Cardiac muscle cell (in vitro differentiated cells and primary cell): ENCODE results near the gene ADGRL2. TPM values are rescaled to one million over a fixed set of nuclear protein-coding genes. Genes with fewer than 3 reads are reported as not detected.

Experiments used
- DNase-seq, 2 donors: peaks; one replicate each; pipeline versions ENCODE4 v3.0.0 to v3.0.0-alpha.2; 2010 to 2017; ENCODE audit warnings: low read depth in 1 of 2, low spot score in 1 of 2
- H3K27ac ChIP-seq: fragments of 200-600 bp; sonication (generic); 2 replicates; pipeline ENCODE4 v1.5.1; 2016
- H3K27me3 ChIP-seq: fragments of 200-600 bp; sonication (generic); 2 replicates; pipeline ENCODE4 v1.6.0; 2016; ENCODE audit warnings: control low read depth
- H3K36me3 ChIP-seq: fragments of 200-600 bp; sonication (generic); 2 replicates; pipeline ENCODE4 v1.5.1; 2016; ENCODE audit warnings: control low read depth
- H3K4me1 ChIP-seq: fragments of 200-600 bp; sonication (generic); 2 replicates; pipeline ENCODE4 v1.8.1; 2017; ENCODE audit warnings: low read depth, mild to moderate bottlenecking, mixed run types
- H3K4me3 ChIP-seq: fragments of 200-600 bp; sonication (generic); 2 replicates; pipeline ENCODE4 v1.5.1; 2016; ENCODE audit warnings: mild to moderate bottlenecking
- H3K9me3 ChIP-seq: fragments of 200-600 bp; sonication (generic); 2 replicates; pipeline ENCODE4 v1.5.1; 2017; ENCODE audit warnings: low read depth, mild to moderate bottlenecking, control low read depth
- CTCF ChIP-seq: IDR thresholded peaks from 2 replicates; pipeline ENCODE4 v1.5.1; 2012; ENCODE audit warnings: low read depth, mild to moderate bottlenecking, low read length
- polyA plus RNA-seq: library from polyadenylated mRNA; unstranded; fragments of >200 nt; fragmentation: Nextera tagmentation; extraction: Ambion mirVana; gene quantifications from 2 replicates; pipeline ENCODE4 v1.2.1, GENCODE V29; 2016
- total RNA-seq: library from RNA; depleted of rRNA; stranded (reverse); fragments of >200 nt; gene quantifications from 2 replicates; pipeline ENCODE4 v1.2.3, GENCODE V29; 2016

ADGRL2 gene
- total and polyA plus RNA-seq, 2 experiments from 2014 or later, result 34.1 to 70.3 TPM

DNA sequence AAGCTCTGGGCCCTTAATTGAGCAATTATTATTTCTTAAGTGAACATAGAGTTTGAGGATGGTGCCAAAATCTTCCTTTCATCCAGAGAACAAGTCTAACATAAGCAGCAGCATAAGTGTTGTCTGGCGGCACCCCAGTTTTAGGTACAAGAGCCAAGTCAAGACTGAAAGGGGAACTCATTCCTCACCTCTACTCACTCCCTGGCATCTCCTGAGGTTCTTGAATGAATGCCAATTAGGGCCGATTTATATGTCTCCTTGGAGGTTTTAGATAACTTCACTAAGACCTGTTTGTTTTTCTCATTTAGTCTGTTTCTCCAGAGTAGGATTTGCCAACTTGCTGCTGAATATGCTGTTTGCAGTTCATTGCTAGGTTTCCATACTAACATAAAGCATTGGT, 42.6 kb upstream of the ADGRL2 start:
- H3K27ac ChIP-seq, result no peak overlapping the region
- H3K4me3 ChIP-seq, result no peak overlapping the region
- no peaks in the 10 kb centered on the region for H3K36me3 ChIP-seq
- H3K9me3 ChIP-seq, result no peaks in the 10 kb centered on the region
- H3K27me3 ChIP-seq, result no peaks in the 10 kb centered on the region
- TF ChIP-seq CTCF, result no peak
- no peaks in the 10 kb centered on the region for H3K4me1 ChIP-seq
- peak in 1 of 2 donors; percentile 7 for DNase-seq

GRCh38 chr1:81760477-81761097, 40.1 kb upstream of the ADGRL2 start:
- Histone ChIP-seq H3K4me3 (no peak overlapping the region), H3K4me1 (no peaks in the 10 kb centered on the region), H3K36me3 (no peaks in the 10 kb centered on the region), H3K9me3 (no peaks in the 10 kb centered on the region), H3K27ac (no peak overlapping the region), H3K27me3 (no peaks in the 10 kb centered on the region)
- peak; percentile 14 to 61 for DNase-seq
- peak; percentile 45 for TF ChIP-seq CTCF

GRCh38 chr1:81775510-81775909, 25.2 kb upstream of the ADGRL2 start:
- DNase-seq, result no peak
- Histone ChIP-seq H3K27me3 (no peaks in the 10 kb centered on the region), H3K4me3 (no peak overlapping the region), H3K36me3 (no peaks in the 10 kb centered on the region), H3K27ac (no peak overlapping the region), H3K4me1 (no peaks in the 10 kb centered on the region), H3K9me3 (no peaks in the 10 kb centered on the region)
- TF ChIP-seq CTCF, result no peak

DNA sequence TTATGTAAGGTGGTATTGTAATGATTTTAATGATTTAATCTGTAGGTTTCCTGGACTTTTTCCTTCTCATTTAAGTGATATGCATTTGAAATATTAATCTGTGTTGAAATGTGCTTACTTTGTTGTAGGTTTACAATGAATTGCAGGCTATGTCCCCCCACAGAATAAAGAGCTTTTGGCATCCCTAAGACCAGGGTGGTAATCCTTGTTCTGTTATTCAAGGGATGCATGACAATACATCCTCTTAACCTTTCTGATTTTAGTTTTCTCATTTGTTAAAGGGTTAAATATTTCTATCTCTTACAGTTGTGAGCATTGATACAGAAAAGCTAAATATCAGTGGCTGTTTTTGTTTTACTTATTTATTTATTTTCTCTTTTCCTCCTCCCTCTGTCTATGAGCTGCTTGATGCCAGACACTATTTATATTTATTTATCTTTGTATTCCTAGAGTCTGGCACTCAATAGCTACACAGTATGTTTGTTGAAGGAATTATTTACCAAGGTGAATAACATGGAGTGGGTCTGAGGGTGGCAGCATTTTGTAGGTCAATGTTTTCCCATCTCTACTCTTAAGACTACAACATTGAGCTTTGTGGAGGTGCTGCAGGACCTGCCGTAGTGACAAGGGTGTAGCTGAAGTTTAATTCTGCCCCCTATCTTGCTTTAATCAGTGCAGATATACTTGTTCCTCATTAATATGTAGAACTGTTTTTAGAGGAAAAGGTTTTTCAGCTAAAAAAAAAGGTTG, 19.9 kb upstream of the ADGRL2 start:
- H3K4me3 ChIP-seq, result no peak overlapping the region
- DNase-seq, result no peak
- no peak overlapping the region for H3K27ac ChIP-seq
- no peaks in the 10 kb centered on the region for H3K36me3 ChIP-seq
- H3K27me3 ChIP-seq, result no peaks in the 10 kb centered on the region
- H3K9me3 ChIP-seq, result no peaks in the 10 kb centered on the region
- H3K4me1 ChIP-seq, result no peaks in the 10 kb centered on the region
- TF ChIP-seq CTCF, result no peak

DNA sequence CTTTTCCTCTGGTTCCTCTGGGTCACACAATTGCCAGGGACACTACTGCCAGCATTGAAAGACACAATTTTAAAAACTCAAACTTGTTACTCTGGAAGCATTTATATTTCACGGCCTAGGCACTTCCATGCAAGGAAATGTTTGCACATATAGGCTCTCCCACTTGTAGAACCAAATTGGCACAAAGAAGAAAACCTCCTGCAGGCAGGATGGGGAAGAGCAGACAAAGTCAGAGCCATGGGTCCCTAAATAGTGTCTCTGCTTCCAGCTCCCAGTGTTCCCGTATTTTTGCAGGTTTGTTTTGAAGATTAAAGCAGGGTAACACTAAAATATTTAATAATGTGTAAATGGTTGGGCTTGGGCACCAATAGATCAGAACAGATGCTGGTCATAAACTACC, 19.0 kb upstream of the ADGRL2 start:
- H3K4me1 ChIP-seq, result no peaks in the 10 kb centered on the region
- DNase-seq, result no peak
- H3K4me3 ChIP-seq, result no peak overlapping the region
- H3K27me3 ChIP-seq, result no peaks in the 10 kb centered on the region
- no peaks in the 10 kb centered on the region for H3K9me3 ChIP-seq
- peak; percentile 10 for TF ChIP-seq CTCF
- H3K36me3 ChIP-seq, result no peaks in the 10 kb centered on the region
- no peak overlapping the region for H3K27ac ChIP-seq
